Posterior cingulate gyrus (tissue), 11 donors: ENCODE results near the gene LRRC38.
"Not testable (repeated sequence)": the region's sequence is repeated elsewhere in the genome, so short reads cannot be mapped to it uniquely, and the experiment has no call there.

Experiments
- DNase-seq, 10 donors: peaks; one replicate each; pipeline versions ENCODE4 v3.0.0 to v3.0.0-alpha.2; 2020 to 2021; ENCODE audit warnings: mixed read lengths in 3 of 10
- intact Hi-C: fragments of 100-400 bp; cut with DNase I; formaldehyde crosslinking; loops from one replicate; pipeline ENCODE4 v1.15.1; 2023

The LRRC38 gene

GRCh38 chr1:13478692-13479091 is 35.1 kb downstream of the LRRC38 start:
- peak in 1 of 10 donors; percentile 25 for DNase-seq
- intact Hi-C loops = no loop called here

- intact Hi-C loops = no loop called here
- DNase-seq = peak in 1 of 10 donors; percentile 41
Observed at GRCh38 chr1:13469343-13469742, 44.5 kb downstream of the LRRC38 start.

- DNase-seq = no peak
- intact Hi-C loops = no loop called here
Observed at GRCh38 chr1:13465515-13465914, 48.3 kb downstream of the LRRC38 start.

GRCh38 chr1:13462682-13463081 is 51.1 kb downstream of the LRRC38 start:
- intact Hi-C loops = no loop called here
- DNase-seq = peak in 1 of 10 donors; percentile 41

GRCh38 chr1:13461977-13462376 is 51.8 kb downstream of the LRRC38 start:
- peak in 1 of 10 donors; percentile 1 for DNase-seq
- intact Hi-C loops = no loop called here

GRCh38 chr1:13456904-13457532 is 56.8 kb downstream of the LRRC38 start:
- intact Hi-C loops = no loop called here
- peak in 1 of 10 donors; percentile 64 for DNase-seq

- intact Hi-C loops = no loop called here
- peak in 1 of 10 donors; percentile 3 for DNase-seq
Observed at GRCh38 chr1:13451399-13451965, 62.3 kb downstream of the LRRC38 start.

- intact Hi-C loops = no loop called here
- DNase-seq = peak in 1 of 10 donors; percentile 26
Observed at GRCh38 chr1:13450204-13450603, 63.6 kb downstream of the LRRC38 start.

- intact Hi-C loops = no loop called here
- DNase-seq = peak in 2 of 10 donors; percentile 15 to 36
Observed at GRCh38 chr1:13443335-13443979, 70.3 kb downstream of the LRRC38 start.

- peak in 2 of 10 donors; percentile 47 to 76 for DNase-seq
- intact Hi-C loops = not testable (repeated sequence)
Observed at GRCh38 chr1:13439104-13439783, 74.6 kb downstream of the LRRC38 start.

GRCh38 chr1:13435458-13435857 is 78.3 kb downstream of the LRRC38 start:
- DNase-seq = peak in 1 of 10 donors; percentile 46
- intact Hi-C loops = no loop called here

GRCh38 chr1:13433694-13434358 is 80.0 kb downstream of the LRRC38 start:
- peak in 1 of 10 donors; percentile 82 for DNase-seq
- intact Hi-C loops = not testable (repeated sequence)

- intact Hi-C loops = no loop called here
- DNase-seq = peak in 1 of 10 donors; percentile 10
Observed at GRCh38 chr1:13432251-13432650, 81.6 kb downstream of the LRRC38 start.

GRCh38 chr1:13430495-13430894 is 83.3 kb downstream of the LRRC38 start:
- peak in 1 of 10 donors; percentile 38 for DNase-seq
- intact Hi-C loops = no loop called here
